Neural progenitor cell (in vitro differentiated cells): ENCODE results near the gene AMBRA1. TPM values are rescaled to one million over a fixed set of nuclear protein-coding genes. Genes with fewer than 3 reads are reported as not detected.

Source experiments
- DNase-seq: peaks from one replicate; pipeline ENCODE4 v3.0.0-alpha.2; 2016; ENCODE audit warnings: low spot score
- H2AFZ ChIP-seq: fragments of 200-600 bp; sonication (generic); replicated peaks from 2 replicates; pipeline ENCODE4 v1.6.1; 2016; ENCODE audit warnings: antibody characterized with exemption
- H3F3A ChIP-seq: fragments of 200-600 bp; sonication (generic); 2 replicates; pipeline ENCODE4 v1.6.1; 2016; ENCODE audit warnings: antibody characterized with exemption, low read depth
- H3K27ac ChIP-seq: fragments of 200-600 bp; sonication (generic); 2 replicates; pipeline ENCODE4 v1.5.1; 2016; ENCODE audit warnings: mild to moderate bottlenecking
- H3K27me3 ChIP-seq: fragments of 200-600 bp; sonication (generic); 2 replicates; pipeline ENCODE4 v1.6.1; 2016; ENCODE audit warnings: mild to moderate bottlenecking, moderate library complexity
- H3K36me3 ChIP-seq: fragments of 200-600 bp; sonication (generic); 2 replicates; pipeline ENCODE4 v1.5.1; 2016
- H3K4me1 ChIP-seq: fragments of 200-600 bp; sonication (generic); 2 replicates; pipeline ENCODE4 v1.6.1; 2016; ENCODE audit warnings: mixed run types
- H3K4me2 ChIP-seq: fragments of 200-600 bp; sonication (generic); 2 replicates; pipeline ENCODE4 v1.6.1; 2016
- H3K4me3 ChIP-seq: fragments of 200-600 bp; sonication (generic); 2 replicates; pipeline ENCODE4 v1.5.1; 2016
- H3K79me2 ChIP-seq: fragments of 200-600 bp; sonication (generic); 2 replicates; pipeline ENCODE4 v1.6.1; 2016; ENCODE audit warnings: low read depth
- H3K9ac ChIP-seq: fragments of 200-600 bp; sonication (generic); 2 replicates; pipeline ENCODE4 v1.6.1; 2016
- H3K9me3 ChIP-seq: fragments of 200-600 bp; sonication (generic); 2 replicates; pipeline ENCODE4 v1.5.1; 2016; ENCODE audit warnings: low read depth
- H4K20me1 ChIP-seq: fragments of 200-600 bp; sonication (generic); 2 replicates; pipeline ENCODE4 v1.6.1; 2016; ENCODE audit warnings: low read depth
- H3K27ac Mint-ChIP-seq: 3 replicates; pipeline ENCODE4 v1.8.0; 2021; ENCODE audit warnings: mixed read lengths
- H3K27me3 Mint-ChIP-seq: 2 replicates; pipeline ENCODE4 v1.8.0; 2022; ENCODE audit warnings: low read depth, mild to moderate bottlenecking, inconsistent platforms, moderate library complexity, mixed read lengths; ENCODE audit not compliant: insufficient read depth
- H3K36me3 Mint-ChIP-seq: 3 replicates; pipeline ENCODE4 v1.8.0; 2021; ENCODE audit warnings: mixed read lengths
- H3K4me1 Mint-ChIP-seq: 3 replicates; pipeline ENCODE4 v1.8.0; 2021; ENCODE audit warnings: mixed read lengths
- H3K4me3 Mint-ChIP-seq: 3 replicates; pipeline ENCODE4 v1.8.0; 2021; ENCODE audit warnings: mild to moderate bottlenecking, moderate library complexity, mixed read lengths
- H3K9me3 Mint-ChIP-seq: 3 replicates; pipeline ENCODE4 v1.8.0; 2020; ENCODE audit warnings: mixed read lengths
- EZH2 ChIP-seq: fragments of 200-600 bp; sonication (generic); IDR thresholded peaks from 2 replicates; pipeline ENCODE4 v1.6.1; 2017; ENCODE audit warnings: antibody characterized with exemption, mild to moderate bottlenecking, moderate library complexity
- EZH2phosphoT487 ChIP-seq: fragments of 200-600 bp; sonication (generic); IDR thresholded peaks from 2 replicates; pipeline ENCODE4 v1.6.1; 2017; ENCODE audit warnings: antibody characterized with exemption
- total RNA-seq: library from RNA; depleted of rRNA; stranded (reverse); fragments of >200 nt; gene quantifications from 2 replicates; pipeline ENCODE4 v1.2.3, GENCODE V29; 2015; ENCODE audit warnings: low replicate concordance
- TF ChIP-seq, protein P1 (sequence below): fragments of 200-600 bp; sonication (generic); IDR thresholded peaks from 2 replicates; pipeline ENCODE4 v1.5.1; 2017; ENCODE audit warnings: antibody characterized with exemption, mild to moderate bottlenecking

Gene AMBRA1
- total RNA-seq, 1 donor from 2014 or later = 20.7 TPM

- no peak for DNase-seq
- no peak overlapping the region for H3K27ac ChIP-seq
- no peak overlapping the region for H3K4me2 ChIP-seq
- H2AFZ ChIP-seq = no peak overlapping the region
- no peaks in the 10 kb centered on the region for H3K36me3 ChIP-seq
- H3K9ac ChIP-seq = no peak overlapping the region
- no peaks in the 10 kb centered on the region for H3K9me3 ChIP-seq
- H3K27me3 Mint-ChIP-seq = no peaks in the 10 kb centered on the region
- TF ChIP-seq EZH2 = no peak
- TF ChIP-seq, protein P1, sequence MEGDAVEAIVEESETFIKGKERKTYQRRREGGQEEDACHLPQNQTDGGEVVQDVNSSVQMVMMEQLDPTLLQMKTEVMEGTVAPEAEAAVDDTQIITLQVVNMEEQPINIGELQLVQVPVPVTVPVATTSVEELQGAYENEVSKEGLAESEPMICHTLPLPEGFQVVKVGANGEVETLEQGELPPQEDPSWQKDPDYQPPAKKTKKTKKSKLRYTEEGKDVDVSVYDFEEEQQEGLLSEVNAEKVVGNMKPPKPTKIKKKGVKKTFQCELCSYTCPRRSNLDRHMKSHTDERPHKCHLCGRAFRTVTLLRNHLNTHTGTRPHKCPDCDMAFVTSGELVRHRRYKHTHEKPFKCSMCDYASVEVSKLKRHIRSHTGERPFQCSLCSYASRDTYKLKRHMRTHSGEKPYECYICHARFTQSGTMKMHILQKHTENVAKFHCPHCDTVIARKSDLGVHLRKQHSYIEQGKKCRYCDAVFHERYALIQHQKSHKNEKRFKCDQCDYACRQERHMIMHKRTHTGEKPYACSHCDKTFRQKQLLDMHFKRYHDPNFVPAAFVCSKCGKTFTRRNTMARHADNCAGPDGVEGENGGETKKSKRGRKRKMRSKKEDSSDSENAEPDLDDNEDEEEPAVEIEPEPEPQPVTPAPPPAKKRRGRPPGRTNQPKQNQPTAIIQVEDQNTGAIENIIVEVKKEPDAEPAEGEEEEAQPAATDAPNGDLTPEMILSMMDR = no peak
- no peak for TF ChIP-seq EZH2phosphoT487
- no peak overlapping the region for H3K27ac Mint-ChIP-seq
- no peaks in the 10 kb centered on the region for H3K36me3 Mint-ChIP-seq
- no peaks in the 10 kb centered on the region for H3F3A ChIP-seq
- no peak overlapping the region for H3K4me3 Mint-ChIP-seq
- no peaks in the 10 kb centered on the region for H3K9me3 Mint-ChIP-seq
- no peaks in the 10 kb centered on the region for H3K4me1 ChIP-seq
- peaks cover 8% of the 10 kb centered on the region for H4K20me1 ChIP-seq
- no peaks in the 10 kb centered on the region for H3K4me1 Mint-ChIP-seq
- H3K4me3 ChIP-seq = no peak overlapping the region
- no peaks in the 10 kb centered on the region for H3K27me3 ChIP-seq
- H3K79me2 ChIP-seq = peaks cover 10% of the 10 kb centered on the region
Measured at GRCh38 chr11:46632502-46632901, 38.7 kb upstream of the AMBRA1 start.

DNA sequence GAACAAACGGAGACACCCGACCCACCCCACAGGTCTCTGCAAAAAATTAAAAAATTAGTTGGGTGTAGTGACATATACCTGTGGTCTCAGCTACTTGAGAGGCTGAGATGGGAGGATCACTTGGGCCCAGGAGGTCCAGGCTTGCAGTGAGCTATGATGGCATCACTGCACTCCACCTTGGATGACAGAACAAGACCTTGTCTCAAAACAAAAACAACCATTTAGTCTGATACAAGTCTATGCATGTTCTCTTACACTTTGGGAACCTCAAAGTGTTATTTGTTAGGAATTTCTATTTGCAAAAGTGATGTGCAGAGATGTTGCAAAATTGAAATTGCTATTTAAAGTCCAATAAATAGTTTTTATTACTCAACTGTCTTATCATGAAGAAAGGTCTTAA is 37.9 kb upstream of the AMBRA1 start:
- Mint-ChIP-seq H3K27me3 (no peaks in the 10 kb centered on the region), H3K4me1 (no peaks in the 10 kb centered on the region), H3K27ac (no peak overlapping the region), H3K4me3 (no peak overlapping the region), H3K9me3 (no peaks in the 10 kb centered on the region), H3K36me3 (no peaks in the 10 kb centered on the region)
- peaks cover 8% of the 10 kb centered on the region for H4K20me1 ChIP-seq
- H3K36me3 ChIP-seq = no peaks in the 10 kb centered on the region
- H2AFZ ChIP-seq = no peak overlapping the region
- H3K79me2 ChIP-seq = peaks cover 12% of the 10 kb centered on the region
- no peak for DNase-seq
- no peak overlapping the region for H3K27ac ChIP-seq
- no peaks in the 10 kb centered on the region for H3F3A ChIP-seq
- no peak overlapping the region for H3K4me3 ChIP-seq
- TF ChIP-seq, protein P1 = no peak
- TF ChIP-seq EZH2 = no peak
- TF ChIP-seq EZH2phosphoT487 = no peak
- no peaks in the 10 kb centered on the region for H3K9me3 ChIP-seq
- no peak overlapping the region for H3K4me2 ChIP-seq
- H3K27me3 ChIP-seq = no peaks in the 10 kb centered on the region
- no peak overlapping the region for H3K9ac ChIP-seq
- H3K4me1 ChIP-seq = no peaks in the 10 kb centered on the region

DNA sequence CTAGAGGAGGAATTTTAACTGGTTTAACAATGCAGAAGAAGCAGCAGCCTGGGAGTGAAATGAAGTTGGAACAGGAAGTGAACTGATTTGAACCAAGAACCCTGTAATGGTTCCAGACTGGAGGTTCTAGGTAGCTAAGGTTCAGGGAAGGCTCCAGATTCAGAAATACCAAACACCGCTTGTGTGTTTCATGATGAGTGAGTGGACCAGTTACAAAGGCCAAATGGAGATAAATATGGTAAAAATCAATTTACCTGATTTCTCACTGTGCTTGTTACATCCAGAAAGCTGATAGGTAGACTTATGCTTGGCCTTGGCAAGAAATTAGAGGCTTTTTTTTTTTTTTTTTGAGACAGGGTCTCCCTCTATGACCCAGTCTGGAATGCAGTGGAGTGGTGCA is 36.4 kb upstream of the AMBRA1 start:
- H3K9me3 Mint-ChIP-seq = no peaks in the 10 kb centered on the region
- no peaks in the 10 kb centered on the region for H3K4me1 Mint-ChIP-seq
- Histone ChIP-seq H3K4me1 (no peaks in the 10 kb centered on the region), H3F3A (no peaks in the 10 kb centered on the region), H2AFZ (no peak overlapping the region), H4K20me1 (peaks cover 14% of the 10 kb centered on the region), H3K4me3 (no peak overlapping the region), H3K27ac (no peak overlapping the region), H3K9me3 (no peaks in the 10 kb centered on the region), H3K36me3 (no peaks in the 10 kb centered on the region), H3K27me3 (no peaks in the 10 kb centered on the region), H3K4me2 (no peak overlapping the region), H3K9ac (no peak overlapping the region), H3K79me2 (peaks cover 23% of the 10 kb centered on the region)
- no peak for DNase-seq
- H3K36me3 Mint-ChIP-seq = peaks cover 6% of the 10 kb centered on the region
- H3K27ac Mint-ChIP-seq = no peak overlapping the region
- H3K4me3 Mint-ChIP-seq = no peak overlapping the region
- no peaks in the 10 kb centered on the region for H3K27me3 Mint-ChIP-seq
- TF ChIP-seq, protein P1 = no peak
- TF ChIP-seq EZH2phosphoT487 (no peak), EZH2 (no peak)

DNA sequence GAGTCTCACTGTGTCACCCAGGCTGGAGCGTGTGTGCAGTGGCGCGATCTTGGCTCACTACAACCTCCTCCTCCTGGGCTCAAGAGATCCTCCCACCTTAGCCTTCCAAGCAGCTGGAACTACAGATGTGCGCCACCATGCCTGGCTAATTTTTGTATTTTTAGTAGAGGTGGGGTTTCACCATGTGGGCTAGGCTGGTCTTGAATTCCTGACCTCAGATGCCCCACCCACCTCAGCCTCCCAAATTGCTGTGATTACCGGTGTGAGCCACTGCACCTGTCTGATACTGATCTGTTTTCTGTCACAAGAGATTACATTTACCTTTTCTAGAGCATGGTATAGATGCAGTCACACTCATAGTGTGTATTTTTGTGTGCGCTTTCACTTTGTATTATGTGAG is 35.1 kb upstream of the AMBRA1 start:
- TF ChIP-seq EZH2phosphoT487 (no peak), EZH2 (no peak)
- TF ChIP-seq, protein P1 = no peak
- H3K4me3 Mint-ChIP-seq = no peak overlapping the region
- no peaks in the 10 kb centered on the region for H3K4me1 Mint-ChIP-seq
- Histone ChIP-seq H3F3A (no peaks in the 10 kb centered on the region), H2AFZ (no peak overlapping the region), H3K9me3 (no peaks in the 10 kb centered on the region), H3K9ac (no peak overlapping the region), H3K36me3 (no peaks in the 10 kb centered on the region), H3K27me3 (no peaks in the 10 kb centered on the region), H3K4me3 (no peak overlapping the region), H3K4me1 (no peaks in the 10 kb centered on the region), H4K20me1 (peaks cover 14% of the 10 kb centered on the region), H3K27ac (no peak overlapping the region), H3K4me2 (no peak overlapping the region), H3K79me2 (peaks cover 35% of the 10 kb centered on the region)
- no peaks in the 10 kb centered on the region for H3K9me3 Mint-ChIP-seq
- no peak for DNase-seq
- H3K27me3 Mint-ChIP-seq = no peaks in the 10 kb centered on the region
- peaks cover 6% of the 10 kb centered on the region for H3K36me3 Mint-ChIP-seq
- no peak overlapping the region for H3K27ac Mint-ChIP-seq
